Thyroid gland (tissue), 4 donors: Measurements from ENCODE around the gene FKBP1A. TPM values are rescaled to one million over a fixed set of nuclear protein-coding genes. Genes with fewer than 3 reads are reported as not detected.

Experiments
- DNase-seq, 2 donors: peaks; one replicate each; pipeline ENCODE4 v3.0.0-alpha.2; 2019
- H3K27ac ChIP-seq, 3 donors: fragments of 200-600 bp; sonication (generic); 1 replicate in 2 of 3; 2 replicates in 1 of 3; pipeline ENCODE4 v1.5.1; 2016 to 2019; ENCODE audit warnings: mild to moderate bottlenecking in 1 of 3, moderate library complexity in 1 of 3
- H3K27me3 ChIP-seq: fragments of 200-600 bp; sonication (generic); one replicate; pipeline ENCODE4 v1.5.1; 2019
- H3K36me3 ChIP-seq, 2 donors: fragments of 200-600 bp; sonication (generic); one replicate each; pipeline ENCODE4 v1.5.1; 2016 to 2019
- H3K4me1 ChIP-seq, 2 donors: fragments of 200-600 bp; sonication (generic); one replicate each; pipeline ENCODE4 v1.5.1; 2017 to 2019
- H3K4me3 ChIP-seq, 3 donors: fragments of 200-600 bp; sonication (generic); replicated peaks in 1 of 3; 1 replicate in 2 of 3; 2 replicates in 1 of 3; pipeline ENCODE4 v1.5.1; 2016; ENCODE audit warnings: mild to moderate bottlenecking in 1 of 3
- H3K9me3 ChIP-seq: fragments of 200-600 bp; sonication (generic); one replicate; pipeline ENCODE4 v1.5.1; 2017
- POLR2A ChIP-seq, 2 donors: fragments of 450-650 bp; IDR thresholded peaks; one replicate each; pipeline ENCODE4 v1.6.1; 2017; ENCODE audit warnings: antibody characterized with exemption in 2 of 2, mild to moderate bottlenecking in 2 of 2, moderate library complexity in 1 of 2
- WGBS, 2 donors: methylation state at CpG; one replicate each; pipeline ENCODE4 v1.1.5; 2017; 5-methylcytosine and 5-hydroxymethylcytosine counted together
- intact Hi-C: fragments of 100-400 bp; cut with DNase I; formaldehyde crosslinking; loops from one replicate; pipeline ENCODE4 v1.15.1; 2023
- total RNA-seq, 4 donors: library from RNA; depleted of rRNA; stranded (reverse); fragments of >200 nt; gene quantifications; one replicate each; pipeline ENCODE4 v1.2.3, GENCODE V29; 2016
- TF ChIP-seq, protein P1 (sequence below), 6 experiments: fragments of 200-600 bp in 3 of 6; fragments of 450-650 bp in 3 of 6; sonication (generic) in 3 of 6; IDR thresholded peaks; one replicate each; pipeline ENCODE4 v1.5.1; 2016 to 2019; ENCODE audit warnings: antibody characterized with exemption in 6 of 6, mild to moderate bottlenecking in 2 of 6, inconsistent platforms in 1 of 6, moderate library complexity in 1 of 6

The FKBP1A gene
- total RNA-seq, 4 donors from 2014 or later, result 142 to 272 (median 189) TPM

DNA sequence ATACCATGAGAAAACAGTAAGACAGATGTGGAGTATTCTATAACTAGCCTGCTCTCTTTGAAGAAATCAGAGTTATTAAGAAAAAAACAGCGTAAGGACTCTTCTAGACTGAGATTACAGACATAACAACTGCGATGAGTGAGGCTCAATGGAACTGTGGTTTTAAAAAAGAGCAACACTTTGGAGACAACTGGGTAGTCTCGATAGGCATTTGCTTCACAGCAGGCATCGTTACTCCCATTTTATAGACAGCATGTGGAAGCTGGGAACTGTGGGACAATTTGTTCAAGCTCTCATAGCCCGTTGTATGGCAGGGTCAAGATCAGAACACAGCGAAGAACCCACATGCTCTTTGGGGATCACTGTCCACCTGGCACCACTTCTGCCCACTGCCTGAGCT, 4.6 kb downstream of the FKBP1A start:
- TF ChIP-seq POLR2A (IDR thresholded peaks at IDR 0.05), result no peak
- TF ChIP-seq, protein P1, sequence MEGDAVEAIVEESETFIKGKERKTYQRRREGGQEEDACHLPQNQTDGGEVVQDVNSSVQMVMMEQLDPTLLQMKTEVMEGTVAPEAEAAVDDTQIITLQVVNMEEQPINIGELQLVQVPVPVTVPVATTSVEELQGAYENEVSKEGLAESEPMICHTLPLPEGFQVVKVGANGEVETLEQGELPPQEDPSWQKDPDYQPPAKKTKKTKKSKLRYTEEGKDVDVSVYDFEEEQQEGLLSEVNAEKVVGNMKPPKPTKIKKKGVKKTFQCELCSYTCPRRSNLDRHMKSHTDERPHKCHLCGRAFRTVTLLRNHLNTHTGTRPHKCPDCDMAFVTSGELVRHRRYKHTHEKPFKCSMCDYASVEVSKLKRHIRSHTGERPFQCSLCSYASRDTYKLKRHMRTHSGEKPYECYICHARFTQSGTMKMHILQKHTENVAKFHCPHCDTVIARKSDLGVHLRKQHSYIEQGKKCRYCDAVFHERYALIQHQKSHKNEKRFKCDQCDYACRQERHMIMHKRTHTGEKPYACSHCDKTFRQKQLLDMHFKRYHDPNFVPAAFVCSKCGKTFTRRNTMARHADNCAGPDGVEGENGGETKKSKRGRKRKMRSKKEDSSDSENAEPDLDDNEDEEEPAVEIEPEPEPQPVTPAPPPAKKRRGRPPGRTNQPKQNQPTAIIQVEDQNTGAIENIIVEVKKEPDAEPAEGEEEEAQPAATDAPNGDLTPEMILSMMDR (IDR thresholded peaks at IDR 0.05), result no peak
- 38 to 46% methylated on average over 6 of the region's 6 CpGs for WGBS, 2 donors
- Histone ChIP-seq H3K36me3 (no peaks in the 10 kb centered on the region), H3K27me3 (no peaks in the 10 kb centered on the region), H3K9me3 (no peaks in the 10 kb centered on the region), H3K4me3 (no peak overlapping the region), H3K27ac (peak overlapping the region; percentile 31 to 97 (median 85)), H3K4me1 (peaks cover 80 to 86% of the 10 kb centered on the region in 2 donors)
- DNase-seq, result no peak
- intact Hi-C loops, result no loop called here

DNA sequence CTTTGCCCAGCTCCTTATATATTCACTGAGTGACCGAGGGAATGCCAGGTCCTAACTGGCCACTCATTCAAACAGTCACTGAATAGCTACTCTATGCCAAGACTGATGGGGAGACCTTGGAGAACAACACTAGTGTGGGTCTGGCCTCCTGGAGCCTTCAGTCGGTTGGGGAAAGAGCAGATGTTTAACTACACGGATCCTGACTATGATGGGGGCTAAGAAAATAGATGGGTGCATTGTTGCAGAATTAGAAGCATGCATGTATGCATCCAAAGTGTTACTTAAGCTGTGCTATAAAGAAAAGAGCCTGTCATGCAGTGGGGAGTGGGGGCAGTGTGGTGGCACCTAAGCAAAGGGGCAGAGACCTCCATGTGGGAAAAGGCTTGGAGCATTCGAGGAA, 6.5 kb downstream of the FKBP1A start:
- WGBS, 2 donors, result 54 to 69% methylated on average over 3 to 4 of the region's 4 CpGs
- Histone ChIP-seq H3K9me3 (no peaks in the 10 kb centered on the region), H3K4me3 (no peak overlapping the region), H3K4me1 (peaks cover 96 to 97% of the 10 kb centered on the region in 2 donors), H3K36me3 (no peaks in the 10 kb centered on the region), H3K27me3 (no peaks in the 10 kb centered on the region), H3K27ac (peak overlapping the region; percentile 11 to 97 (median 85))
- no peak for TF ChIP-seq POLR2A (IDR thresholded peaks at IDR 0.05)
- TF ChIP-seq, protein P1 (IDR thresholded peaks at IDR 0.05), result no peak
- intact Hi-C loops, result no loop called here
- DNase-seq, result no peak

DNA sequence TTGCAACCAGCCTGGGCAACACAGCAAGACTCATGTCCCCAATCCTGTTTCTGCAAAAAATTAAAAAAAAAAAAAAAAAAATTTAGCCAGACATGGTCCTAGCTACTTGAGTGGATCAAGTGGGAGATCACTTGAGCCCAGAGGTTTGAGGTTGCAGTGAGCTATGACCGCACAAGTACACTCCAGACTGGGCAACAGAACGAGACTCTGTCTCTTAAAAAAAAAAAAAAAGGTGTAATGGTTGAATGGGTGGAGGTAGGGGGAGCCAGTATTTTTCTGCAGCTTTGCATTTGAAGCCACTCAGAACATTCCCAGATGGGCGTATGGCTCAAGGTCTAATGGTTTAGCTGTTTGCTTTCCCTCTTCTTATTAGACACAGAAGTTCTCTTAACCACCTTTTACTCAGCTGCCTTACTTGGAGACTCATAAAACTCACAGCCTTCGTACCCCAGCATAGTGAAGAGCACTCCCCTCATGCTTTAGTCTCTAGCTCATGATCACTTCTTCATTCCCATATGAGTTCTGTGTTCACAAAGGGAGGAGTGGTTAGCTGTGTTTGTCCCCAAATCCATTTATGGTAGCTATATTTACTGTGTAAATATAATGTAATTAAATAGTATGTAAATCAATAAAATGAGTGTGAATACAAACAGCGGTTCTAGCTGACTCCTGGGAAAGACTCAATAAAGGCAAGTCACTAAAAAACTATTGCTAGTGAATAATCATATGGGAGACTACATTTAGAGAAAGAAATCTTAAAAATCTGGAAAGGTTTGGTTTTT, 9.0 kb downstream of the FKBP1A start:
- DNase-seq, result peak; percentile 81 to 83
- peaks cover 96 to 97% of the 10 kb centered on the region in 2 donors for H3K4me1 ChIP-seq
- H3K27ac ChIP-seq, result peak overlapping the region; percentile 69 to 97 (median 69)
- TF ChIP-seq, protein P1 (IDR thresholded peaks at IDR 0.05), result no peak
- peak in 1 of 2 donors; percentile 51 for TF ChIP-seq POLR2A (IDR thresholded peaks at IDR 0.05)
- H3K27me3 ChIP-seq, result no peaks in the 10 kb centered on the region
- intact Hi-C loops, result no loop called here
- no peak overlapping the region for H3K4me3 ChIP-seq
- WGBS, 2 donors, result 26 to 32% methylated on average over 5 of the region's 5 CpGs
- no peaks in the 10 kb centered on the region for H3K36me3 ChIP-seq
- no peaks in the 10 kb centered on the region for H3K9me3 ChIP-seq

DNA sequence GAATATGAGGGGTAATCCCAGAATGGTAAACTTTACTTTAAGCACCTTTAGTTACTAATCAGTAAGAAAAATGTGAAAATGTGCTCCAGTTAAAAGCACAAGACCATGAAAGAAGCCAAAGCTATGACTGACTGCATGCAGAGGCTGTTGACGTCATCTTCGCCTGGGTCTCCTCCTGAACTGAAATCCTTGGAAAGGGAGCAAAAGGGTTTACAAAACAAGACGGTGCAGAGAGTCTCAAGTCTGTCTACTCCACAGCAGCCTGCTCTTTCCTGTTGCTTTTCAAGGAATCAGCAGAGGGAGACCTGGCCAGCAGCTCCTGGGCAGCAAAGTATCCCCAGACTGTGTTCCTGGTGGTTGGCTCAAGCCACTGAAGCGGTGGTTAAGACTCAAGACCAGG, 10.2 kb downstream of the FKBP1A start:
- no peaks in the 10 kb centered on the region for H3K36me3 ChIP-seq
- peak; percentile 77 to 79 for DNase-seq
- TF ChIP-seq POLR2A (IDR thresholded peaks at IDR 0.05), result no peak
- TF ChIP-seq, protein P1 (IDR thresholded peaks at IDR 0.05), result no peak
- H3K27ac ChIP-seq, result peak overlapping the region; percentile 36 to 77 (median 58)
- H3K4me1 ChIP-seq, result peaks cover 96% of the 10 kb centered on the region in 2 donors
- no peaks in the 10 kb centered on the region for H3K9me3 ChIP-seq
- no peak overlapping the region for H3K4me3 ChIP-seq
- H3K27me3 ChIP-seq, result no peaks in the 10 kb centered on the region
- intact Hi-C loops, result no loop called here
- 30 to 33% methylated on average over 4 of the region's 4 CpGs for WGBS, 2 donors
